Mononuclear cell (primary cell): ENCODE measurements around the gene SPAAR. TPM values are rescaled to one million over a fixed set of nuclear protein-coding genes. Genes with fewer than 3 reads are reported as not detected.
"Not testable (repeated sequence)": the region's sequence is repeated elsewhere in the genome, so short reads cannot be mapped to it uniquely, and the experiment has no call there.

ENCODE experiments used
- H3K27me3 ChIP-seq: 2 replicates; pipeline ENCODE4 v1.6.0; 2011; ENCODE audit warnings: low read length, control low read depth; ENCODE audit not compliant: insufficient read depth
- H3K4me1 ChIP-seq: 2 replicates; pipeline ENCODE4 v1.5.1; 2011; ENCODE audit warnings: mild to moderate bottlenecking, low read length, control low read depth; ENCODE audit not compliant: insufficient read depth
- H3K4me3 ChIP-seq: 2 replicates; pipeline ENCODE4 v1.5.1; 2011; ENCODE audit warnings: mild to moderate bottlenecking, low read length, moderate library complexity
- H3K9me3 ChIP-seq: 2 replicates; pipeline ENCODE4 v1.5.1; 2011; ENCODE audit warnings: low read depth, mild to moderate bottlenecking, control low read depth, low read length
- total RNA-seq: library from RNA; depleted of rRNA; stranded (reverse); fragments of >200 nt; gene quantifications from one replicate; pipeline ENCODE4 v1.2.3, GENCODE V29; 2012

SPAAR gene
- total RNA-seq, 1 donor = not detected

GRCh38 chr9:35928591-35929452 is 19.5 kb downstream of the SPAAR start:
- Histone ChIP-seq H3K27me3 (no peaks in the 10 kb centered on the region), H3K9me3 (no peaks in the 10 kb centered on the region), H3K4me3 (no peak overlapping the region), H3K4me1 (no peaks in the 10 kb centered on the region)

GRCh38 chr9:35929453-35929718 is 20.1 kb downstream of the SPAAR start:
- no peak overlapping the region for H3K4me3 ChIP-seq
- no peaks in the 10 kb centered on the region for H3K4me1 ChIP-seq
- no peaks in the 10 kb centered on the region for H3K9me3 ChIP-seq
- no peaks in the 10 kb centered on the region for H3K27me3 ChIP-seq

- Histone ChIP-seq H3K4me3 (no peak overlapping the region), H3K4me1 (no peaks in the 10 kb centered on the region), H3K9me3 (no peaks in the 10 kb centered on the region), H3K27me3 (no peaks in the 10 kb centered on the region)
Observed at GRCh38 chr9:35930521-35930920, 21.2 kb downstream of the SPAAR start.

- Histone ChIP-seq H3K9me3 (no peaks in the 10 kb centered on the region), H3K27me3 (no peaks in the 10 kb centered on the region), H3K4me1 (no peaks in the 10 kb centered on the region), H3K4me3 (no peak overlapping the region)
Observed at GRCh38 chr9:35930989-35931388, 21.7 kb downstream of the SPAAR start.

- Histone ChIP-seq H3K9me3 (no peaks in the 10 kb centered on the region), H3K27me3 (no peaks in the 10 kb centered on the region), H3K4me3 (no peak overlapping the region), H3K4me1 (peaks cover 8% of the 10 kb centered on the region)
Observed at GRCh38 chr9:35932735-35933134, 23.4 kb downstream of the SPAAR start.

GRCh38 chr9:35933550-35934067 is 24.3 kb downstream of the SPAAR start:
- H3K4me1 ChIP-seq = peaks cover 14% of the 10 kb centered on the region
- no peaks in the 10 kb centered on the region for H3K9me3 ChIP-seq
- H3K4me3 ChIP-seq = no peak overlapping the region
- no peaks in the 10 kb centered on the region for H3K27me3 ChIP-seq

GRCh38 chr9:35934069-35934468 is 24.8 kb downstream of the SPAAR start:
- H3K9me3 ChIP-seq, H3K27me3 ChIP-seq, H3K4me3 ChIP-seq: not testable (repeated sequence)
- H3K4me1 ChIP-seq = peaks cover 14% of the 10 kb centered on the region

GRCh38 chr9:35935261-35935660 is 26.0 kb downstream of the SPAAR start:
- H3K9me3 ChIP-seq = no peaks in the 10 kb centered on the region
- H3K4me3 ChIP-seq = no peak overlapping the region
- peaks cover 14% of the 10 kb centered on the region for H3K4me1 ChIP-seq
- no peaks in the 10 kb centered on the region for H3K27me3 ChIP-seq

- no peaks in the 10 kb centered on the region for H3K27me3 ChIP-seq
- no peak overlapping the region for H3K4me3 ChIP-seq
- no peaks in the 10 kb centered on the region for H3K9me3 ChIP-seq
- peaks cover 18% of the 10 kb centered on the region for H3K4me1 ChIP-seq
Observed at GRCh38 chr9:35935755-35936509, 26.6 kb downstream of the SPAAR start.

GRCh38 chr9:35937227-35937626 is 27.9 kb downstream of the SPAAR start:
- Histone ChIP-seq H3K4me1 (peaks cover 21% of the 10 kb centered on the region), H3K27me3 (no peaks in the 10 kb centered on the region), H3K9me3 (no peaks in the 10 kb centered on the region)

GRCh38 chr9:35938474-35939356 is 29.4 kb downstream of the SPAAR start:
- Histone ChIP-seq H3K9me3 (no peaks in the 10 kb centered on the region), H3K4me1 (peaks cover 21% of the 10 kb centered on the region), H3K27me3 (no peaks in the 10 kb centered on the region), H3K4me3 (no peak overlapping the region)

More at GRCh38 chr9:35937227-35937626, 27.9 kb downstream of the SPAAR start:
- no peak overlapping the region for H3K4me3 ChIP-seq

GRCh38 chr9:35939679-35940250 is 30.5 kb downstream of the SPAAR start:
- no peaks in the 10 kb centered on the region for H3K27me3 ChIP-seq
- no peak overlapping the region for H3K4me3 ChIP-seq

GRCh38 chr9:35940458-35941407 is 31.4 kb downstream of the SPAAR start:
- Histone ChIP-seq H3K9me3 (no peaks in the 10 kb centered on the region), H3K27me3 (no peaks in the 10 kb centered on the region), H3K4me1 (peaks cover 27% of the 10 kb centered on the region), H3K4me3 (no peak overlapping the region)

More at GRCh38 chr9:35939679-35940250, 30.5 kb downstream of the SPAAR start:
- H3K9me3 ChIP-seq = no peaks in the 10 kb centered on the region
- H3K4me1 ChIP-seq = peaks cover 21% of the 10 kb centered on the region

GRCh38 chr9:35942286-35942685 is 33.0 kb downstream of the SPAAR start:
- peaks cover 25% of the 10 kb centered on the region for H3K4me1 ChIP-seq
- no peak overlapping the region for H3K4me3 ChIP-seq
- H3K9me3 ChIP-seq = no peaks in the 10 kb centered on the region
- no peaks in the 10 kb centered on the region for H3K27me3 ChIP-seq
